Hematopoietic multipotent progenitor cell treated with erythropoietin and hydrocortisone succinate and interleukin-3 and kit ligand, for 15 days (in vitro differentiated cells): Measurements from ENCODE around the gene MEIS2.

ENCODE experiments used
- DNase-seq: peaks from one replicate; pipeline ENCODE4 v3.0.0-alpha.2; 2015; ENCODE audit warnings: low spot score

MEIS2 gene

GRCh38 chr15:36933255-36933990 is 166.9 kb downstream of the MEIS2 start:
- no peak for DNase-seq

- peak; percentile 2 for DNase-seq
Measured at GRCh38 chr15:36932070-36932469, 168.3 kb downstream of the MEIS2 start.

GRCh38 chr15:36931434-36931833 is 168.9 kb downstream of the MEIS2 start:
- DNase-seq: no peak

- DNase-seq: no peak
Measured at GRCh38 chr15:36926427-36926825, 173.9 kb downstream of the MEIS2 start.

- no peak for DNase-seq
Measured at GRCh38 chr15:36925653-36926426, 174.5 kb downstream of the MEIS2 start.

- DNase-seq: no peak
Measured at GRCh38 chr15:36925049-36925448, 175.3 kb downstream of the MEIS2 start.

- no peak for DNase-seq
Measured at GRCh38 chr15:36924034-36924433, 176.3 kb downstream of the MEIS2 start.

- DNase-seq: no peak
Measured at GRCh38 chr15:36921484-36922091, 178.8 kb downstream of the MEIS2 start.

- DNase-seq: no peak
Measured at GRCh38 chr15:36917411-36918267, 182.7 kb downstream of the MEIS2 start.

- DNase-seq: no peak
Measured at GRCh38 chr15:36914960-36915808, 185.2 kb downstream of the MEIS2 start.

GRCh38 chr15:36914466-36914865 is 185.9 kb downstream of the MEIS2 start:
- no peak for DNase-seq

- DNase-seq: no peak
Measured at GRCh38 chr15:36912311-36912712, 188.0 kb downstream of the MEIS2 start.

GRCh38 chr15:36911322-36911944 is 188.9 kb downstream of the MEIS2 start:
- no peak for DNase-seq

- DNase-seq: no peak
Measured at GRCh38 chr15:36908991-36909390, 191.4 kb downstream of the MEIS2 start.

GRCh38 chr15:36907295-36907694 is 193.1 kb downstream of the MEIS2 start:
- DNase-seq: no peak

GRCh38 chr15:36905908-36906307 is 194.4 kb downstream of the MEIS2 start:
- no peak for DNase-seq

GRCh38 chr15:36904715-36905114 is 195.6 kb downstream of the MEIS2 start:
- DNase-seq: no peak

GRCh38 chr15:36903922-36904556 is 196.3 kb downstream of the MEIS2 start:
- DNase-seq: no peak

GRCh38 chr15:36903195-36903594 is 197.2 kb downstream of the MEIS2 start:
- DNase-seq: no peak

GRCh38 chr15:36901012-36901411 is 199.3 kb downstream of the MEIS2 start:
- no peak for DNase-seq
